ENCODE measurements around the gene ADAMTS2.

ADAMTS2 gene

GRCh38 chr5:179371681-179372680 lies 26.7 kb upstream of the ADAMTS2 start:
- no peak for DNase-seq (ENCODE audit: low read depth)

DNA sequence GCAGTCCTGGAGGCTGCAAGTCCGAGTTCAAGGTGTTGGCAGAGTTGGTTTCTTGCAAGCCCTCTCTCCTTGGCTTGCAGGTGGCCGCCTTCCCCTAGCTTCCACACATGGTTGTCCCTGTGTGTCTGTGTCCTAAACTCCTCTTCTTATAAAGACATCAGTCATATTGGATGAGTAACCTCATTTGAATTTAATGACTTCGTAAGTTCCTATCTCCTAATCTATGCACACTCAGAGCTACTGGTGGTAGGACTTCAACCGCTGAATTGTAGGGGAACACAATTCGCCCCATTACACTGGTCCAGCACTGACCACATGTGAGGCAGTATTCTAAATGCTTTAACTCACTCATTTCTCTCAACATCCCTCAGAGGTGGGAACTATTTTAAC lies 25.9 kb upstream of the ADAMTS2 start:
- no peak for DNase-seq (ENCODE audit: low read depth)

GRCh38 chr5:179370490-179371120 lies 25.3 kb upstream of the ADAMTS2 start:
- no peak for DNase-seq (ENCODE audit: low read depth)

DNA sequence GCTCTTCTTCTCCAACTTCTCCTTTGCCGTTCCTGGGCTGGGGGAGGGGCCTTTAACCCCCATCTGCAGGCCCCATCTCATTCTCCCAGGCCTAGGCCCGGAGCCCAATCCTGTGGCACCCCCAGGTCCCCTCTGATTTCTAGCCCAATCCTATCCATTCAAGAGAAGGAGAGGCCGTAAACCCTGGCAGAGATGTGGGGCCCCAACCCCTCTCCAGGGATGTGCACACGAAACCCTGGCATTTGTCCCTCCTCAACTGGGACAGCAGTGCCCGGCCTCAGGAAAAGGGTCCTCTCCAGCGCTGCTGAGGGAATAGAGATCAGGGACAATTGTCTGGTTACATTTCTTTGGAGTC lies 24.2 kb upstream of the ADAMTS2 start:
- no peak for DNase-seq (ENCODE audit: low read depth)

DNA sequence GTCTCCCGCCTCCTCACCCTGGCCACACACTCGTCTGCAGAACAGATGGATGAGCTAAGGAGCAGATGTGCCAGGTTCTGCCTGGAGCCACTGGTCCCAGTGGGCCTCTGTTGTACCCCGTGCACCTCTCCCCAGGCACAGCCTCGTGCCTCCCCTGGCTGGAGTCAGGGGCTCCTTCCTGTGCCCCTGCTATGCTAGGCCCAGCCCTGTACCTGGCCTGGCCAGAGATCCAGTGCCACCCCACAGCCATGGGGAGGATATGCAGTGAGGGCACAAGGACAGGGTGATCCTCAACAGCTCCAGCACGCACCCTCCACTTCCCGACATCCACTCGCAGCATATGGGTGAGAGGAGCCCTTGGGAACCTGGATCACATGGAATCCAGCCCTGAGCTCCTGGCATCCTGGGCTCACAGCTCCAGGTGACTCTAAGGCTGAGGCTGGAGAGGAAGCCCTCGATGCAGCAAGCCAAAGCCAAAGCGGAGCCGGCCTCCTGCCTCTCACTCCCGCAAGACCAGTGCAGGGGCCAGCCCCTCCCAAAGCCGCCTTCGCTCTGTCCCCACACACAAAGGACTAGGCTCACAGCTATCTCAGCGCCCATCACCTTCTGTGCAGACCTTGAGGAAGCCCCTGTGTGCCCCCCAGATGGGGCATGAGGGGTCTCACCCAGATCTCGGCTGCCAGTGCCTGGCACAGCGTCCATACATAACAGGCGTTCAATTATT lies 23.7 kb upstream of the ADAMTS2 start:
- no peak for DNase-seq (ENCODE audit: low read depth)

DNA sequence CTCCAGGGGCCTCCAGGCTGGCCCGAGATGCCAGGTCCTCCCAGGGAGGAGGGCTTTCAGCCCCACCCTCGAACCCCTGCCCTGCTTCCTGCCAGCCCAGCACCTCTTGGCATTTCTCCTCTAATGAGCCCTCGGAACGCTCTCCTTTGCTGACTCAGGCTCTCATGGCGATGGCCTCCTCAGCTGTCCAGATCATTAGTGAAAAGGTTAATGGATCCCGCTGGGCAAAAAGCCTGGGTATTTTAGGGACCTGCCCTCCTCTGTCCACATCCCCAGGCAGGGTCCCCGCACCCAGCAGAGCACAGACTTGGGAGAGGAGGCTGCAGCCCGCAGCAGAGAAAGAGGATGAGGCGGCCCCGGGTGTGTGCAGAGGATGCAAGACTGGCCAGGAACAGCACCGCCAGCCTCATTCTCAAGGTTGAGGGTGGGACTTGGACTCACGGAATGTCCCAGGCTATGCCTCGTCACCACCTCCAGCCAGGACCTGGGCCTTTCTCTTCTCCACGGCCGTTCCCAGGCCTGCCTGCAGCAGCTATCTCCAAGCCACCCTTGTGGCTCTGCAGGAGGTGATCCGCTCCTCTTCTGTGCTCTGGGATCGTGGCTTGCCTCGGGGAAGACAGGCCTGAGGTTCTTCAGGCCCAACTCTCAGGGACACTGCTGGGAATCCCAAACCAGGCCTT lies 23.0 kb upstream of the ADAMTS2 start:
- DNase-seq (ENCODE audit: low read depth) = no peak

- DNase-seq (ENCODE audit: low read depth) = no peak
These were observed 22.2 kb upstream of the ADAMTS2 start for GRCh38 chr5:179367491-179367890.

DNA sequence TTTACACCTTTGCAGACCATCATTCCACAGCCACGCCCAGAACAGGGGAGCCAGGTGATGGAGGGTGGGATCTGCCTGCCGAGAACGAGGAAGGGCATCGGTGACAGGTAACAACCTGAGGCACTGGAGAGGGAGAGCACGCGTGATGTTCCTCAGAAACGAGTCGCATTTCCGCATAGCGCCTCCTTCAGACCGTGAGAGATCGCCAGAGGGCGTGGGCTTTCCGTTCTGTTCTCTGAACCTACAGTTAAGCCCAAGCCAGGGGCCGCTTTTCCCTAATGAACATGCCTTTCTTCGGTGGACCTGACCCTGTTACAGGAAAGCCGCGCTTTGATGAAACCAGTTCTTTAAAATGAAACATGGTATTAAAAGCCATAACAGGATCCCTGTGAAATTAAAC lies 17.1 kb upstream of the ADAMTS2 start:
- DNase-seq (ENCODE audit: low read depth) = no peak

- DNase-seq (ENCODE audit: low read depth) = no peak
These were observed 15.9 kb upstream of the ADAMTS2 start for GRCh38 chr5:179361037-179361603.

- DNase-seq (ENCODE audit: low read depth) = no peak
These were observed 11.8 kb upstream of the ADAMTS2 start for GRCh38 chr5:179357031-179357430.

- DNase-seq (ENCODE audit: low read depth) = no peak
These were observed 11.0 kb upstream of the ADAMTS2 start for GRCh38 chr5:179355976-179356974.

DNA sequence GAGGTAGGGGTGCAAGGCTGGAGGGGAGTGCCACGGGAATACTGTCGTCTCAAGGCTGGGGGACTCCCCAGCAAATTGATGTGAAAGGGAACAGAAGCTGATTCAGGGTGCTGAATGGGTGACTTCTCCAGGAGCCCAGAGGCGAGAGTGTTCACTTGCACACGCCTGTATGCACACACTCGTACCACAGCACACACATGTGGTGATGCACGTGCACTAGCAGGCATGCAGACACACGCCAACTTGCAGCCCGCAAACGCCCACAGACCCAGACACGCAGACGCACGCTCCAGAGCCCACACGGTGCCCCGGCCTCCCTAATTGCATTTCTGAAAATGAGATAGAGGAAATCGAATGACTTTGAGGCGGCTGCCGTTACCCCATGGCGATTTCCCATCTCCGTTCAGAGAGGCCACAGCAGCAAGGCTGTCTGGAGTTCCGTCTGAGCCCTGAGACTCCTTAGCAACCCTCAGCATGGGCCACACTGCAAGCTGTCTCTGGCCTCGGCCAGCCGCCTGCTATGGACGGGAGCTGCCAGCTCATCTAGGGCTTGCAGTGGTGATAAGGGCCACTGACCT lies 9.1 kb upstream of the ADAMTS2 start:
- no peak for DNase-seq (ENCODE audit: low read depth)

- no peak for DNase-seq (ENCODE audit: low read depth)
These were observed 3.6 kb upstream of the ADAMTS2 start for GRCh38 chr5:179348843-179349242.

DNA sequence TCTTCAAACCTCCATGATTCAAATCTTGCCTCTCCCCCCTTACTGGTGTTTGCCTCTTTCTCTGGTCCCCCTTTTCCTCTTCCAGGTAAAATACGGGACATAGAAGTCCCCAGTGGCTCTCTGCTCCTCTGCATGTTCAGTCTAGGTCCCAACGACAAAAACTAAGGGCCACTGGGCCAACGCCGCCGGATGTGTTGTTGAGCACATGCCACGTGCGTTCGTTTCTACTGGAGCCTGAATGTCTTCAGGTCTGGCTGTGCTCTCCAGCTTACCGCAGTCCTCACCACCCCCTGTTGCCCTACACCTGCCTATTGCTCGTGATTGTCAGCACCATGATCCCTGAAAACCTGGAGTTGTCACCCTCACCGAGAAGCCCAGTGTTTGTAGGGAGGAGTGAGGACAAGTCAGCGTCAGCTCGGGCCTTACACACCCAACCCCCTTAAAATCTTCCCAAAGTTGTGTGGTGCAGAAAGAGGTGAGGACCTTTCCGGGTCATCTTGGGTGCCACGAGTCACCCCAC lies 2.8 kb upstream of the ADAMTS2 start:
- DNase-seq (ENCODE audit: low read depth) = no peak

GRCh38 chr5:179347581-179347980 lies 2.3 kb upstream of the ADAMTS2 start:
- no peak for DNase-seq (ENCODE audit: low read depth)

GRCh38 chr5:179346875-179347274 lies 1.6 kb upstream of the ADAMTS2 start:
- no peak for DNase-seq (ENCODE audit: low read depth)

DNA sequence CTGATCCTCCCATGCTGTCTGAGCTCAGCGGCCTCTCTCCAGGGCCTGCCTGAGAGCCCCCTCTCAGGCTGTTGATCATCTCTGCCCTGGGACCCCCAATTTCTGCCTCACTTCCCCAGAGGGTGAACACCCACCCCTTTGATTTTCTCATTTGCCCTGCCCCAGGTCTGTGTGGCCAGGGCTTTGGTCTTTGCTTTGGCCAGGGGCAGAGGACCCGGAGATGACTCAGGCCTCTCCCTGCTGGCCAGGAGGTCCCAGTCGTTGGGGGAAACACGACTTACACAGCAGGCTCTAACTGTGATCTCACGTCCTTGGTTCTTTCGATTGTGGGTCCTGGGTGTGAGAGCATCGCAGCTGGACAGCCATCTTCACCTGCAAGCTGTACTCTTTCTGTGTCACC lies 1.1 kb upstream of the ADAMTS2 start:
- DNase-seq (ENCODE audit: low read depth) = no peak

DNA sequence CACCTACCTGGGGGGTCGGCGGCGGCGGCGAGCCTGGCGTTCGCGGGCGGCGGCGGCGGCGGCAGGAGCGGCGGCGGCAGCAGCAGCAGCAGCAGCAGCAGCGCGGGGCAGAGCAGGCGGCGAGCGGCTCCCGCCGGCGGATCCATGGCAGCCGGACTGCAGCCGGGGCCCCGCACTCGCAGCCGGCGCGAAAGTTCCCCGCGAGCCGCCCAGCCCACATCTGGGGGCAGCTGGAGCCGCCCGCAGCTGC lies 153 bp downstream of the ADAMTS2 start:
- no peak for DNase-seq (ENCODE audit: low read depth)

DNA sequence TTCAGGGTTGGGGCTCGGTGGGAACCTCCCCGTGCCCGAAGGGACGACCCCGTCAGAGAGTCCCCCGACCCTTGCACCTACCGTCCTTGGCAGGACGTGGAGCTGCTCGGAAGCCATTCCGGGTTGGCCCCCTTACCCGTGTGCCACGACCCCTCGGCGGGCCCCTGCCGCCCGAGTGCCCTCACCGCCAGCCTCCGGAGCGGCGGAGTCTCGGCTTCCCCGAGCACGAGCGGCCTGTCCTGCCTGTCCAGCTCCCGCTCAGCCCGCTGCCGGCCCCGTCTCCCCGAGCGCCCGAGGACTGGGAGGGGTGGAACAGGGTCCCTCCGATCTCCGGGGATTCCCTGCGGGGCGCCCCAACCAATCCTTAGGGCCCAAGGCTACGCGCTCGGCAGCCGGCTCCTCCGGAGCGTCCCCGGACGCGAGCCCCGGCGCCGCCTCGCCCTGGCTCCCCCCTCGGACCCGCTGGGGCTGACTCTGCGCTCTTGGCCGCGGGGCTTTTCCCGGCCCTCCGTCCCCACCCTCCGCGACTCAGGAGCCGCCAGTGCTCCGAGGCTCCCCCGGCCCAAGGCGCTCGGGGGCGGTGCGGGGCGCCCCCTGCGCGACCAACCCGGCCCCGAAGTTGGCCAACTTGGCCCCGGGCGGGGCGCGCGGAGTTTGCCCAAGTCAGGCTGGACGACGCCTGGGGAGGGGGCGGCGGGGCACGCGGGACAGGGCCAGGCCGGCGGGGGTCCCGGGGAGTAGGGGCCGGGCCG lies 654 bp downstream of the ADAMTS2 start:
- DNase-seq (ENCODE audit: low read depth) = no peak

Measured in T-helper 22 cell (primary cell).